ENCODE results near the gene ZBTB4.
A peak's percentile ranks its signal among the peaks of the same experiment; 100 is the strongest.

Gene ZBTB4

GRCh38 chr17:7479213-7480088 lies at the start of gene ZBTB4:
TSS of gene ZBTB4 (minus strand) at chr17:7479631. CDS start at chr17:7466801, 12,830 bp downstream.
- peak; percentile 44 for DNase-seq

- no peak for DNase-seq
Observed at GRCh38 chr17:7528842-7529241, 49.4 kb upstream of the ZBTB4 start.

- peak; percentile 48 for DNase-seq
Observed at GRCh38 chr17:7523033-7523432, 43.6 kb upstream of the ZBTB4 start.

GRCh38 chr17:7515911-7516610 lies 36.6 kb upstream of the ZBTB4 start:
- no peak for DNase-seq

GRCh38 chr17:7513850-7514419 lies 34.5 kb upstream of the ZBTB4 start:
- no peak for DNase-seq

- no peak for DNase-seq
Observed at GRCh38 chr17:7512824-7513540, 33.6 kb upstream of the ZBTB4 start.

- DNase-seq = no peak
Observed at GRCh38 chr17:7512105-7512504, 32.7 kb upstream of the ZBTB4 start.

- DNase-seq = no peak
Observed at GRCh38 chr17:7511108-7511507, 31.7 kb upstream of the ZBTB4 start.

GRCh38 chr17:7509937-7510336 lies 30.5 kb upstream of the ZBTB4 start:
- DNase-seq = no peak

GRCh38 chr17:7508846-7509245 lies 29.4 kb upstream of the ZBTB4 start:
- DNase-seq = no peak

- no peak for DNase-seq
Observed at GRCh38 chr17:7508145-7508544, 28.7 kb upstream of the ZBTB4 start.

GRCh38 chr17:7503521-7503920 lies 24.1 kb upstream of the ZBTB4 start:
- no peak for DNase-seq

- no peak for DNase-seq
Observed at GRCh38 chr17:7502987-7503386, 23.6 kb upstream of the ZBTB4 start.

- no peak for DNase-seq
Observed at GRCh38 chr17:7502171-7502847, 22.9 kb upstream of the ZBTB4 start.

GRCh38 chr17:7501729-7502128 lies 22.3 kb upstream of the ZBTB4 start:
- no peak for DNase-seq

- no peak for DNase-seq
Observed at GRCh38 chr17:7499161-7499560, 19.7 kb upstream of the ZBTB4 start.

GRCh38 chr17:7497636-7498035 lies 18.2 kb upstream of the ZBTB4 start:
- no peak for DNase-seq

- DNase-seq = no peak
Observed at GRCh38 chr17:7497228-7497627, 17.8 kb upstream of the ZBTB4 start.

- DNase-seq = no peak
Observed at GRCh38 chr17:7496470-7497183, 17.2 kb upstream of the ZBTB4 start.

GRCh38 chr17:7495906-7496434 lies 16.5 kb upstream of the ZBTB4 start:
- DNase-seq = no peak

GRCh38 chr17:7493941-7494340 lies 14.5 kb upstream of the ZBTB4 start:
- DNase-seq = no peak

GRCh38 chr17:7491583-7491982 lies 12.2 kb upstream of the ZBTB4 start:
- peak; percentile 5 for DNase-seq

Measured in NCI-H69 (cell line).